K562 (cell line): ENCODE measurements around the gene DPH7. TPM values are rescaled to one million over a fixed set of nuclear protein-coding genes. Genes with fewer than 3 reads are reported as not detected.

Source experiments
- BRD4 ChIP-seq: fragments of 200-600 bp; sonication (generic); IDR thresholded peaks from 2 replicates; pipeline ENCODE4 v1.6.1; 2017; ENCODE audit warnings: inconsistent platforms
- CAMTA2 ChIP-seq: fragments of 250-450 bp; sonication (Bioruptor Pico); conservative IDR thresholded peaks from 2 replicates; pipeline ENCODE4 v1.5.1; 2022
- FOXA3 ChIP-seq, 2 experiments: fragments of 450-650 bp in 1 of 2; sonication (generic) in 1 of 2; formaldehyde crosslinking; IDR thresholded peaks in 1 of 2; conservative IDR thresholded peaks in 1 of 2; 2 replicates each; pipeline versions ENCODE4 v1.4.0 to v1.8.0; 2020 to 2022; ENCODE audit warnings: mild to moderate bottlenecking in 2 of 2, missing genetic modification reagents in 1 of 2
- FUS ChIP-seq: fragments of 200-400 bp; formaldehyde crosslinking; optimal IDR thresholded peaks from 2 replicates; pipeline ENCODE3; 2017; ENCODE audit warnings: low read depth, low read length
- NFYB ChIP-seq: IDR thresholded peaks from 2 replicates; pipeline ENCODE4 v1.6.1; 2011; ENCODE audit warnings: mild to moderate bottlenecking, moderate library complexity; ENCODE audit not compliant: insufficient read length; ENCODE audit errors: extremely low read depth
- RAD21 ChIP-seq, 2 experiments: fragments of 250-450 bp in 1 of 2; fragments of 450-650 bp in 1 of 2; sonication (Bioruptor Pico) in 1 of 2; formaldehyde crosslinking in 1 of 2; IDR thresholded peaks in 1 of 2; conservative IDR thresholded peaks in 1 of 2; 2 replicates each; pipeline versions ENCODE4 v1.4.0 to v1.8.0; 2020 to 2022; ENCODE audit warnings: mild to moderate bottlenecking in 2 of 2, moderate library complexity in 1 of 2
- RAD51 ChIP-seq: fragments of 450-650 bp; IDR thresholded peaks from 2 replicates; pipeline ENCODE4 v1.7.1; 2016; ENCODE audit warnings: low read depth, mild to moderate bottlenecking, borderline replicate concordance
- TAL1 ChIP-seq: fragments of 450-650 bp; IDR thresholded peaks from 2 replicates; pipeline ENCODE4 v1.6.1; 2016; ENCODE audit warnings: mild to moderate bottlenecking
- TSC22D4 ChIP-seq: fragments of 450-650 bp; IDR thresholded peaks from 2 replicates; pipeline ENCODE4 v1.6.1; 2016; ENCODE audit warnings: missing genetic modification characterization, missing biosample characterization, control low read depth
- polyA plus RNA-seq, 8 experiments: library from polyadenylated mRNA; depleted of rRNA in 4 of 8; stranded (reverse) in 5 of 8; unstranded in 3 of 8; fragments of >200 nt; fragmentation: Nextera tagmentation in 2 of 8; fragmentation: Illumina TruSeq in 1 of 8; extraction: Ambion mirVana in 2 of 8; extraction: Trizol in 1 of 8; gene quantifications; 2 replicates each; pipeline versions ENCODE4 v1.2.1 to v1.2.3, GENCODE V29; 2011 to 2014; ENCODE audit warnings: inconsistent platforms in 1 of 8, missing spikeins in 1 of 8
- total RNA-seq, 7 experiments: library from RNA; depleted of rRNA in 6 of 7; stranded (reverse); fragments of >200 nt in 6 of 7; fragmentation: Illumina TruSeq in 2 of 7; extraction: Trizol in 2 of 7; gene quantifications; 2 replicates each; pipeline versions ENCODE4 v1.2.1 to v1.2.3, GENCODE V29; 2011 to 2021; ENCODE audit warnings: low replicate concordance in 1 of 7
- TF ChIP-seq, protein P1 (sequence below): fragments of 450-650 bp; IDR thresholded peaks from 2 replicates; pipeline ENCODE4 v1.7.1; 2018; ENCODE audit warnings: mild to moderate bottlenecking, low read depth; ENCODE audit not compliant: partially characterized antibody
- TF ChIP-seq, protein P2 (sequence below), 2 experiments: fragments of 450-650 bp; IDR thresholded peaks; 2 replicates each; pipeline ENCODE4 v1.6.1; 2018; ENCODE audit warnings: mild to moderate bottlenecking in 2 of 2, low read depth in 1 of 2; ENCODE audit not compliant: partially characterized antibody in 2 of 2
- TF ChIP-seq, protein P3 (sequence below): sonication (generic); formaldehyde crosslinking; IDR thresholded peaks from 2 replicates; pipeline ENCODE4 v1.8.1; 2023; ENCODE audit warnings: missing genetic modification reagents, mild to moderate bottlenecking, borderline replicate concordance
- TF ChIP-seq, protein P4 (sequence below): sonication (generic); formaldehyde crosslinking; IDR thresholded peaks from 2 replicates; pipeline ENCODE4 v1.8.0; 2022; ENCODE audit warnings: missing genetic modification reagents, mild to moderate bottlenecking, borderline replicate concordance

The DPH7 gene
- total and polyA plus RNA-seq, 9 of the 15 experiments (the other 6 are each of a cell fraction or from before 2014, with no cell fraction given) = 13.9 to 68.6 (median 41.3) TPM

DNA sequence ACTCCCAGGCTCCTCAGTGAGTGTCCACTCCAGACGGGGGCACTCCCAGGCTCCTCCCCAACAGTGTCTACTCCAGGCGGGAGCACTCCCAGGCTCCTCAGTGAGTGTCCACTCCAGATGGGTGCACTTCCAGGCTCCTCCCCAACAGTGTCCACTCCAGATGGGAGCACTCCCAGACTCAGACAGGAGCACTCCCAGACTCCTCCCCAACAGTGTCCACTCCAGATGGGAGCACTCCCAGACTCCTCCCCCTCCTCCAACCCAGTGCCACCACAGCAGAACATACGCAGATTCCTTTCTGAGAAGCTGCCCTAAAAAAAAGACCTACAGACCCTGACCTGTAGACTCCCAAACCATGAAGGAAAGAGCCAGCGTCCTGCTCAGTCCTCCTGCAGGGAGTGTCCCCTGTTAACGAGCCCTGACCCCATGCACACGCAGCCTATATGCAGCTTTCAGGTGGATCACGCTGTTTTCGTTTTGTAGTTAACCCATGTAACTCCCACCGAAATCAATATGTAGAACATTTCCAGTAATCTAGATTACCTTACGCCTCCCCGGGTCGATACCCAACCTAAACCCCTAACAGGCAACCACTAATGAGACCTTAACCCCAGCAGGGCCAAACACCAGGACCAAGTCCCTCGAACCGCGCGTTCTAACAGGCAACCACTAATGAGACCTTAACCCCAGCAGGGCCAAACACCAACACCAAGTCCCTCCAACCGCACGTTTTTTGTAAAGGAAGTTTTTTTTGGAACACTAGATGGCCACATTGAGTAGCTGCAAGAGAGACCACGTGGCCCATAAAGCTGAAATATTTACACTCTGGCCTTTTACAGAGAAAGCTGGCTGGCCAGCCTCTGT is 44.2 kb downstream of the DPH7 start (continued):
- TF ChIP-seq NFYB (no peak), BRD4 (no peak), FOXA3 (CRISPR knock-in tag; conservative IDR thresholded peaks at IDR 0.05 in 1 of 2, IDR thresholded peaks at IDR 0.05 in 1 of 2) (0 out of 4 replicates have a peak, but pooled peaks of 1 of the 2 experiments have one; percentile 15), TAL1 (no peak), RAD51 (peak; percentile 92), TSC22D4 (tag) (no peak), CAMTA2 (CRISPR knock-in tag) (no peak), FUS (no peak), RAD21 (CRISPR knock-in tag; conservative IDR thresholded peaks at IDR 0.05 in 1 of 2, IDR thresholded peaks at IDR 0.05 in 1 of 2) (peak; percentile 26 to 50; a peak in 3 of 4 replicates)
- TF ChIP-seq, protein P1, sequence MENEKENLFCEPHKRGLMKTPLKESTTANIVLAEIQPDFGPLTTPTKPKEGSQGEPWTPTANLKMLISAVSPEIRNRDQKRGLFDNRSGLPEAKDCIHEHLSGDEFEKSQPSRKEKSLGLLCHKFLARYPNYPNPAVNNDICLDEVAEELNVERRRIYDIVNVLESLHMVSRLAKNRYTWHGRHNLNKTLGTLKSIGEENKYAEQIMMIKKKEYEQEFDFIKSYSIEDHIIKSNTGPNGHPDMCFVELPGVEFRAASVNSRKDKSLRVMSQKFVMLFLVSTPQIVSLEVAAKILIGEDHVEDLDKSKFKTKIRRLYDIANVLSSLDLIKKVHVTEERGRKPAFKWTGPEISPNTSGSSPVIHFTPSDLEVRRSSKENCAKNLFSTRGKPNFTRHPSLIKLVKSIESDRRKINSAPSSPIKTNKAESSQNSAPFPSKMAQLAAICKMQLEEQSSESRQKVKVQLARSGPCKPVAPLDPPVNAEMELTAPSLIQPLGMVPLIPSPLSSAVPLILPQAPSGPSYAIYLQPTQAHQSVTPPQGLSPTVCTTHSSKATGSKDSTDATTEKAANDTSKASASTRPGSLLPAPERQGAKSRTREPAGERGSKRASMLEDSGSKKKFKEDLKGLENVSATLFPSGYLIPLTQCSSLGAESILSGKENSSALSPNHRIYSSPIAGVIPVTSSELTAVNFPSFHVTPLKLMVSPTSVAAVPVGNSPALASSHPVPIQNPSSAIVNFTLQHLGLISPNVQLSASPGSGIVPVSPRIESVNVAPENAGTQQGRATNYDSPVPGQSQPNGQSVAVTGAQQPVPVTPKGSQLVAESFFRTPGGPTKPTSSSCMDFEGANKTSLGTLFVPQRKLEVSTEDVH = no peak
- TF ChIP-seq, protein P2, sequence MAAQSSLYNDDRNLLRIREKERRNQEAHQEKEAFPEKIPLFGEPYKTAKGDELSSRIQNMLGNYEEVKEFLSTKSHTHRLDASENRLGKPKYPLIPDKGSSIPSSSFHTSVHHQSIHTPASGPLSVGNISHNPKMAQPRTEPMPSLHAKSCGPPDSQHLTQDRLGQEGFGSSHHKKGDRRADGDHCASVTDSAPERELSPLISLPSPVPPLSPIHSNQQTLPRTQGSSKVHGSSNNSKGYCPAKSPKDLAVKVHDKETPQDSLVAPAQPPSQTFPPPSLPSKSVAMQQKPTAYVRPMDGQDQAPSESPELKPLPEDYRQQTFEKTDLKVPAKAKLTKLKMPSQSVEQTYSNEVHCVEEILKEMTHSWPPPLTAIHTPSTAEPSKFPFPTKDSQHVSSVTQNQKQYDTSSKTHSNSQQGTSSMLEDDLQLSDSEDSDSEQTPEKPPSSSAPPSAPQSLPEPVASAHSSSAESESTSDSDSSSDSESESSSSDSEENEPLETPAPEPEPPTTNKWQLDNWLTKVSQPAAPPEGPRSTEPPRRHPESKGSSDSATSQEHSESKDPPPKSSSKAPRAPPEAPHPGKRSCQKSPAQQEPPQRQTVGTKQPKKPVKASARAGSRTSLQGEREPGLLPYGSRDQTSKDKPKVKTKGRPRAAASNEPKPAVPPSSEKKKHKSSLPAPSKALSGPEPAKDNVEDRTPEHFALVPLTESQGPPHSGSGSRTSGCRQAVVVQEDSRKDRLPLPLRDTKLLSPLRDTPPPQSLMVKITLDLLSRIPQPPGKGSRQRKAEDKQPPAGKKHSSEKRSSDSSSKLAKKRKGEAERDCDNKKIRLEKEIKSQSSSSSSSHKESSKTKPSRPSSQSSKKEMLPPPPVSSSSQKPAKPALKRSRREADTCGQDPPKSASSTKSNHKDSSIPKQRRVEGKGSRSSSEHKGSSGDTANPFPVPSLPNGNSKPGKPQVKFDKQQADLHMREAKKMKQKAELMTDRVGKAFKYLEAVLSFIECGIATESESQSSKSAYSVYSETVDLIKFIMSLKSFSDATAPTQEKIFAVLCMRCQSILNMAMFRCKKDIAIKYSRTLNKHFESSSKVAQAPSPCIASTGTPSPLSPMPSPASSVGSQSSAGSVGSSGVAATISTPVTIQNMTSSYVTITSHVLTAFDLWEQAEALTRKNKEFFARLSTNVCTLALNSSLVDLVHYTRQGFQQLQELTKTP (IDR thresholded peaks at IDR 0.05; ENCODE audit: low read depth in 1 of 2, partially characterized antibody in 2 of 2) = no peak
- TF ChIP-seq, protein P3, sequence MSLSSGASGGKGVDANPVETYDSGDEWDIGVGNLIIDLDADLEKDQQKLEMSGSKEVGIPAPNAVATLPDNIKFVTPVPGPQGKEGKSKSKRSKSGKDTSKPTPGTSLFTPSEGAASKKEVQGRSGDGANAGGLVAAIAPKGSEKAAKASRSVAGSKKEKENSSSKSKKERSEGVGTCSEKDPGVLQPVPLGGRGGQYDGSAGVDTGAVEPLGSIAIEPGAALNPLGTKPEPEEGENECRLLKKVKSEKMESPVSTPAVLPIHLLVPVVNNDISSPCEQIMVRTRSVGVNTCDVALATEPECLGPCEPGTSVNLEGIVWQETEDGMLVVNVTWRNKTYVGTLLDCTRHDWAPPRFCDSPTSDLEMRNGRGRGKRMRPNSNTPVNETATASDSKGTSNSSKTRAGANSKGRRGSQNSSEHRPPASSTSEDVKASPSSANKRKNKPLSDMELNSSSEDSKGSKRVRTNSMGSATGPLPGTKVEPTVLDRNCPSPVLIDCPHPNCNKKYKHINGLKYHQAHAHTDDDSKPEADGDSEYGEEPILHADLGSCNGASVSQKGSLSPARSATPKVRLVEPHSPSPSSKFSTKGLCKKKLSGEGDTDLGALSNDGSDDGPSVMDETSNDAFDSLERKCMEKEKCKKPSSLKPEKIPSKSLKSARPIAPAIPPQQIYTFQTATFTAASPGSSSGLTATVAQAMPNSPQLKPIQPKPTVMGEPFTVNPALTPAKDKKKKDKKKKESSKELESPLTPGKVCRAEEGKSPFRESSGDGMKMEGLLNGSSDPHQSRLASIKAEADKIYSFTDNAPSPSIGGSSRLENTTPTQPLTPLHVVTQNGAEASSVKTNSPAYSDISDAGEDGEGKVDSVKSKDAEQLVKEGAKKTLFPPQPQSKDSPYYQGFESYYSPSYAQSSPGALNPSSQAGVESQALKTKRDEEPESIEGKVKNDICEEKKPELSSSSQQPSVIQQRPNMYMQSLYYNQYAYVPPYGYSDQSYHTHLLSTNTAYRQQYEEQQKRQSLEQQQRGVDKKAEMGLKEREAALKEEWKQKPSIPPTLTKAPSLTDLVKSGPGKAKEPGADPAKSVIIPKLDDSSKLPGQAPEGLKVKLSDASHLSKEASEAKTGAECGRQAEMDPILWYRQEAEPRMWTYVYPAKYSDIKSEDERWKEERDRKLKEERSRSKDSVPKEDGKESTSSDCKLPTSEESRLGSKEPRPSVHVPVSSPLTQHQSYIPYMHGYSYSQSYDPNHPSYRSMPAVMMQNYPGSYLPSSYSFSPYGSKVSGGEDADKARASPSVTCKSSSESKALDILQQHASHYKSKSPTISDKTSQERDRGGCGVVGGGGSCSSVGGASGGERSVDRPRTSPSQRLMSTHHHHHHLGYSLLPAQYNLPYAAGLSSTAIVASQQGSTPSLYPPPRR (CRISPR knock-in tag) = no peak
- TF ChIP-seq, protein P4, sequence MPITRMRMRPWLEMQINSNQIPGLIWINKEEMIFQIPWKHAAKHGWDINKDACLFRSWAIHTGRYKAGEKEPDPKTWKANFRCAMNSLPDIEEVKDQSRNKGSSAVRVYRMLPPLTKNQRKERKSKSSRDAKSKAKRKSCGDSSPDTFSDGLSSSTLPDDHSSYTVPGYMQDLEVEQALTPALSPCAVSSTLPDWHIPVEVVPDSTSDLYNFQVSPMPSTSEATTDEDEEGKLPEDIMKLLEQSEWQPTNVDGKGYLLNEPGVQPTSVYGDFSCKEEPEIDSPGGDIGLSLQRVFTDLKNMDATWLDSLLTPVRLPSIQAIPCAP = no peak
